IMR-90 (cell line): ENCODE data around the gene RNF141. TPM values are rescaled to one million over a fixed set of nuclear protein-coding genes. Genes with fewer than 3 reads are reported as not detected.

Source experiments
- ATAC-seq: fragments of 200-7000 bp; cut with Tn5 transposase; 2 replicates; pipeline ENCODE4 v1.9.1; 2020; ENCODE audit warnings: low read depth, mild to moderate bottlenecking, moderate library complexity
- BruUV-seq: library from RNA; stranded (reverse); fragments of 400-500 nt; replicated peaks from 2 replicates; lab custom pipeline; 2021; lab: Mats Ljungman, UMichigan
- CTCF ChIA-PET: fragments of 300-600 bp; formaldehyde crosslinking; extraction: SDS; loops from one replicate; lab custom pipeline; 2021; ENCODE audit warnings: antibody characterized with exemption; lab: Yijun Ruan, JAX
- POLR2A ChIA-PET: fragments of 300-600 bp; sonication (Branson Sonifier 250); formaldehyde crosslinking; loops from one replicate; lab custom pipeline; 2022; ENCODE audit warnings: antibody characterized with exemption; ENCODE audit not compliant: unreplicated experiment; lab: Charles Lee
- DNase-seq: peaks from one replicate; pipeline ENCODE4 v3.0.0; 2013
- H2AFZ ChIP-seq: replicated peaks from 2 replicates; pipeline ENCODE3; 2013; ENCODE audit warnings: low read length, mild to moderate bottlenecking; ENCODE audit not compliant: poor library complexity
- H2AK5ac ChIP-seq: 2 replicates; pipeline ENCODE4 v1.6.1; 2013; ENCODE audit warnings: low read depth, low read length, inconsistent platforms
- H2AK9ac ChIP-seq: replicated peaks from 2 replicates; pipeline ENCODE3; 2013; ENCODE audit warnings: mild to moderate bottlenecking, low read depth, low read length, moderate library complexity; ENCODE audit not compliant: poor library complexity
- H2BK120ac ChIP-seq: 2 replicates; pipeline ENCODE4 v1.6.1; 2013; ENCODE audit warnings: low read depth, low read length, inconsistent platforms
- H2BK15ac ChIP-seq: 3 replicates; pipeline ENCODE4 v1.6.1; 2013; ENCODE audit warnings: low read depth, low read length, inconsistent platforms
- H2BK20ac ChIP-seq: 2 replicates; pipeline ENCODE4 v1.6.1; 2013; ENCODE audit warnings: low read depth, mild to moderate bottlenecking, inconsistent platforms, low read length, moderate library complexity
- H2BK5ac ChIP-seq: 2 replicates; pipeline ENCODE4 v1.6.1; 2013; ENCODE audit warnings: mild to moderate bottlenecking, low read depth, low read length, inconsistent platforms; ENCODE audit not compliant: poor library complexity, severe bottlenecking
- H3K14ac ChIP-seq: replicated peaks from 2 replicates; pipeline ENCODE4 v1.6.1; 2013; ENCODE audit warnings: low read depth, low read length, inconsistent platforms
- H3K18ac ChIP-seq: 2 replicates; pipeline ENCODE4 v1.6.1; 2013; ENCODE audit warnings: low read depth, low read length, control low read depth
- H3K23ac ChIP-seq: 2 replicates; pipeline ENCODE4 v1.6.1; 2013; ENCODE audit warnings: low read depth, low read length, inconsistent platforms
- H3K27ac ChIP-seq: 2 replicates; pipeline ENCODE4 v1.5.1; 2013; ENCODE audit warnings: mild to moderate bottlenecking, control low read depth, low read length; ENCODE audit not compliant: insufficient read depth
- H3K27me3 ChIP-seq: 2 replicates; pipeline ENCODE4 v1.6.1; 2013; ENCODE audit warnings: low read length; ENCODE audit not compliant: control insufficient read depth, insufficient read depth
- H3K36me3 ChIP-seq: 2 replicates; pipeline ENCODE4 v1.6.1; 2013; ENCODE audit warnings: low read length, mixed read lengths; ENCODE audit not compliant: control insufficient read depth, insufficient read depth
- H3K4ac ChIP-seq: 2 replicates; pipeline ENCODE4 v1.6.1; 2013; ENCODE audit warnings: low read depth, low read length, inconsistent platforms
- H3K4me1 ChIP-seq: 2 replicates; pipeline ENCODE4 v1.6.1; 2013; ENCODE audit warnings: low read length, mixed read lengths; ENCODE audit not compliant: control insufficient read depth, insufficient read depth
- H3K4me2 ChIP-seq: 2 replicates; pipeline ENCODE4 v1.6.1; 2013; ENCODE audit warnings: low read depth, mild to moderate bottlenecking, control low read depth, low read length, moderate library complexity
- H3K4me3 ChIP-seq: 2 replicates; pipeline ENCODE4 v1.5.1; 2013; ENCODE audit warnings: low read depth, mild to moderate bottlenecking, control low read depth, low read length, moderate library complexity; ENCODE audit not compliant: insufficient read depth
- H3K56ac ChIP-seq: 2 replicates; pipeline ENCODE4 v1.6.1; 2013; ENCODE audit warnings: low read length, inconsistent platforms; ENCODE audit not compliant: insufficient read depth; ENCODE audit errors: extremely low read depth
- H3K79me1 ChIP-seq, 2 experiments: 2 replicates each; pipeline ENCODE4 v1.6.1; 2013; ENCODE audit warnings: low read length in 2 of 2, inconsistent platforms in 1 of 2, low read depth in 1 of 2
- H3K9ac ChIP-seq: 2 replicates; pipeline ENCODE4 v1.6.1; 2013; ENCODE audit warnings: low read depth, low read length, control low read depth
- H3K9me1 ChIP-seq: 2 replicates; pipeline ENCODE4 v1.6.1; 2013; ENCODE audit warnings: low read length, inconsistent platforms; ENCODE audit not compliant: insufficient read depth
- H3K9me3 ChIP-seq: 2 replicates; pipeline ENCODE4 v1.6.1; 2013; ENCODE audit warnings: low read length; ENCODE audit not compliant: control insufficient read depth, insufficient read depth
- H4K20me1 ChIP-seq: 2 replicates; pipeline ENCODE4 v1.6.1; 2013; ENCODE audit warnings: low read length, inconsistent platforms; ENCODE audit not compliant: insufficient read depth
- H4K5ac ChIP-seq: 2 replicates; pipeline ENCODE4 v1.6.1; 2013; ENCODE audit warnings: mild to moderate bottlenecking, low read depth, low read length, control low read depth
- H4K8ac ChIP-seq, 2 experiments: 2 replicates each; pipeline ENCODE4 v1.6.1; 2013; ENCODE audit warnings: low read depth in 2 of 2, low read length in 2 of 2, control low read depth in 1 of 2, inconsistent platforms in 1 of 2
- H4K91ac ChIP-seq: 2 replicates; pipeline ENCODE4 v1.6.1; 2013; ENCODE audit warnings: low read depth, low read length, inconsistent platforms; ENCODE audit not compliant: insufficient read depth
- CHD1 ChIP-seq: IDR thresholded peaks from 2 replicates; pipeline ENCODE4 v1.6.1; 2012; ENCODE audit warnings: low read depth, low read length, improper control_type of control experiment
- FOS ChIP-seq: fragments of 150-350 bp; IDR thresholded peaks from 2 replicates; pipeline ENCODE4 v1.6.1; 2016; ENCODE audit warnings: low read depth, low read length
- MAFK ChIP-seq: IDR thresholded peaks from 2 replicates; pipeline ENCODE4 v1.6.1; 2012; ENCODE audit warnings: low read depth, low read length, improper control_type of control experiment
- MAZ ChIP-seq: IDR thresholded peaks from 2 replicates; pipeline ENCODE4 v1.6.1; 2012; ENCODE audit warnings: low read depth, mild to moderate bottlenecking, low read length, improper control_type of control experiment, moderate library complexity, borderline replicate concordance
- POLR2A ChIP-seq: IDR thresholded peaks from 2 replicates; pipeline ENCODE4 v1.6.1; 2012; ENCODE audit warnings: mild to moderate bottlenecking, low read depth, low read length
- RAD21 ChIP-seq: IDR thresholded peaks from 2 replicates; pipeline ENCODE4 v1.6.1; 2012; ENCODE audit warnings: low read length, improper control_type of control experiment
- RFX5 ChIP-seq: IDR thresholded peaks from 2 replicates; pipeline ENCODE4 v1.8.0; 2012; ENCODE audit warnings: low read depth, mild to moderate bottlenecking, low read length, moderate library complexity
- SMC3 ChIP-seq: fragments of 150-350 bp; IDR thresholded peaks from 2 replicates; pipeline ENCODE4 v1.6.1; 2016; ENCODE audit warnings: low read depth, mild to moderate bottlenecking, antibody characterized with exemption, low read length, moderate library complexity
- WGBS, 2 experiments: methylation state at CpG; one replicate each; pipeline versions ENCODE4 v1.1.5 to v1.1.7; 2013; ENCODE audit warnings: missing lambda C conversion rate in 2 of 2; ENCODE audit not compliant: insufficient read length in 1 of 2; ENCODE audit errors: extremely low coverage in 2 of 2; 5-methylcytosine and 5-hydroxymethylcytosine counted together
- dilution Hi-C: fragments of 300-500 bp; cut with HindIII; formaldehyde crosslinking; loops from one replicate; pipeline ENCODE4 v1.14.3; 2018; ENCODE audit warnings: low sequenced_read_pairs; ENCODE audit not compliant: unreplicated experiment
- in situ Hi-C: fragments of 300-500 bp; cut with MboI; formaldehyde crosslinking; loops from 3 replicates; pipeline ENCODE4 v1.14.3; 2019; ENCODE audit warnings: low sequenced_read_pairs, inconsistent platforms, mixed read lengths
- intact Hi-C: fragments of 100-400 bp; cut with micrococcal nuclease; formaldehyde crosslinking; loops from 2 replicates; pipeline ENCODE4 v1.10.0; 2022
- polyA plus RNA-seq, 3 experiments: library from polyadenylated mRNA; depleted of rRNA; stranded (reverse); fragments of >200 nt; gene quantifications; 2 replicates each; pipeline ENCODE4 v1.2.3, GENCODE V29; 2012; ENCODE audit warnings: low replicate concordance in 1 of 3
- total RNA-seq: library from RNA; depleted of rRNA; stranded (reverse); fragments of >200 nt; gene quantifications from 2 replicates; pipeline ENCODE4 v1.2.3, GENCODE V29; 2012
- TF ChIP-seq, protein P1 (sequence below): fragments of 150-350 bp; IDR thresholded peaks from 2 replicates; pipeline ENCODE4 v1.6.1; 2017; ENCODE audit warnings: mild to moderate bottlenecking, antibody characterized with exemption, low read length, low read depth
- TF ChIP-seq, protein P2 (sequence below): fragments of 150-350 bp; IDR thresholded peaks from 2 replicates; pipeline ENCODE4 v1.6.1; 2016; ENCODE audit warnings: low read depth, mild to moderate bottlenecking, low read length, moderate library complexity, borderline replicate concordance
- TF ChIP-seq, protein P3 (sequence below): conservative IDR thresholded peaks from 2 replicates; pipeline ENCODE4 v1.5.1; 2012; ENCODE audit warnings: mild to moderate bottlenecking, low read depth, low read length, improper control_type of control experiment

RNF141 gene
- total and polyA plus RNA-seq, 2 of the 4 experiments (the other 2 are of a cell fraction), result 13.8 to 18.6 TPM

DNA sequence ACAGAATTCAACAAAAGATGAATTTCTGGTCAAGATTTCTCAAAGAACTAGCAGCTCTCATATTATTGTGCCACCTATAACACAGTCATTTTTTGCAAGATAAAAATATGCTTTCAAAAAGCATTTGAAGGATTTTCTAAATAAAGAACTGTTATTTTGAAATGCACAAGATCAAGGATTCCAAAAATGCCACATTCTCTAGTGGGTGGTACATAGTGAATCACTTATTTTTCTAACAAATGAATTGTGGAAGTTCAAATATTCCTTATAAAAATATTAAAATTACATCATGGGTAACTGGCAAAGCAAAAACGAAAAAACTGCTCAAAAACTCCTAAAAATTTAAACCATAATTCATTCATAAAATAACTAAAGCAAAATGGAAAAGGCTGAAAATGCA, 2.1 kb downstream of the RNF141 start:
- Histone ChIP-seq H3K27ac (no peak overlapping the region), H3K4me3 (no peak overlapping the region), H2AFZ (no peak overlapping the region), H2BK20ac (no peak overlapping the region), H3K36me3 (no peaks in the 10 kb centered on the region), H3K27me3 (no peaks in the 10 kb centered on the region), H3K79me1 (peaks cover 23 to 43% of the 10 kb centered on the region in 2 experiments), H3K9ac (no peak overlapping the region), H3K9me1 (peaks cover 7% of the 10 kb centered on the region), H2BK15ac (no peak overlapping the region), H3K4me2 (no peak overlapping the region; the same call in 1 of the 2 replicates), H3K4me1 (peaks cover 2% of the 10 kb centered on the region), H3K18ac (no peak overlapping the region), H4K91ac (no peak overlapping the region), H3K56ac (no peak overlapping the region), H4K8ac (no peak overlapping the region), H4K20me1 (no peaks in the 10 kb centered on the region; the same call in 1 of the 2 replicates), H2AK9ac (no peak overlapping the region), H3K4ac (no peak overlapping the region), H4K5ac (no peak overlapping the region), H3K9me3 (no peaks in the 10 kb centered on the region), H3K14ac (no peak overlapping the region), H2AK5ac (no peak overlapping the region), H2BK120ac (no peak overlapping the region), H3K23ac (no peak overlapping the region), H2BK5ac (no peak overlapping the region)
- no TSS peak for BruUV-seq
- POLR2A ChIA-PET, result no interaction called here
- in situ Hi-C loops (no loop called here), intact Hi-C loops (no loop called here), dilution Hi-C loops (no loop called here)
- WGBS, 2 experiments, result no CpG with 5 or more reads among the region's 1 CpG
- TF ChIP-seq, protein P1, sequence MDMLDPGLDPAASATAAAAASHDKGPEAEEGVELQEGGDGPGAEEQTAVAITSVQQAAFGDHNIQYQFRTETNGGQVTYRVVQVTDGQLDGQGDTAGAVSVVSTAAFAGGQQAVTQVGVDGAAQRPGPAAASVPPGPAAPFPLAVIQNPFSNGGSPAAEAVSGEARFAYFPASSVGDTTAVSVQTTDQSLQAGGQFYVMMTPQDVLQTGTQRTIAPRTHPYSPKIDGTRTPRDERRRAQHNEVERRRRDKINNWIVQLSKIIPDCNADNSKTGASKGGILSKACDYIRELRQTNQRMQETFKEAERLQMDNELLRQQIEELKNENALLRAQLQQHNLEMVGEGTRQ, result no peak
- no peak for TF ChIP-seq MAFK
- TF ChIP-seq RFX5, result no peak
- TF ChIP-seq, protein P2, sequence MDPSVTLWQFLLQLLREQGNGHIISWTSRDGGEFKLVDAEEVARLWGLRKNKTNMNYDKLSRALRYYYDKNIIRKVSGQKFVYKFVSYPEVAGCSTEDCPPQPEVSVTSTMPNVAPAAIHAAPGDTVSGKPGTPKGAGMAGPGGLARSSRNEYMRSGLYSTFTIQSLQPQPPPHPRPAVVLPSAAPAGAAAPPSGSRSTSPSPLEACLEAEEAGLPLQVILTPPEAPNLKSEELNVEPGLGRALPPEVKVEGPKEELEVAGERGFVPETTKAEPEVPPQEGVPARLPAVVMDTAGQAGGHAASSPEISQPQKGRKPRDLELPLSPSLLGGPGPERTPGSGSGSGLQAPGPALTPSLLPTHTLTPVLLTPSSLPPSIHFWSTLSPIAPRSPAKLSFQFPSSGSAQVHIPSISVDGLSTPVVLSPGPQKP, result no peak
- no peak for TF ChIP-seq RAD21
- TF ChIP-seq, protein P3, sequence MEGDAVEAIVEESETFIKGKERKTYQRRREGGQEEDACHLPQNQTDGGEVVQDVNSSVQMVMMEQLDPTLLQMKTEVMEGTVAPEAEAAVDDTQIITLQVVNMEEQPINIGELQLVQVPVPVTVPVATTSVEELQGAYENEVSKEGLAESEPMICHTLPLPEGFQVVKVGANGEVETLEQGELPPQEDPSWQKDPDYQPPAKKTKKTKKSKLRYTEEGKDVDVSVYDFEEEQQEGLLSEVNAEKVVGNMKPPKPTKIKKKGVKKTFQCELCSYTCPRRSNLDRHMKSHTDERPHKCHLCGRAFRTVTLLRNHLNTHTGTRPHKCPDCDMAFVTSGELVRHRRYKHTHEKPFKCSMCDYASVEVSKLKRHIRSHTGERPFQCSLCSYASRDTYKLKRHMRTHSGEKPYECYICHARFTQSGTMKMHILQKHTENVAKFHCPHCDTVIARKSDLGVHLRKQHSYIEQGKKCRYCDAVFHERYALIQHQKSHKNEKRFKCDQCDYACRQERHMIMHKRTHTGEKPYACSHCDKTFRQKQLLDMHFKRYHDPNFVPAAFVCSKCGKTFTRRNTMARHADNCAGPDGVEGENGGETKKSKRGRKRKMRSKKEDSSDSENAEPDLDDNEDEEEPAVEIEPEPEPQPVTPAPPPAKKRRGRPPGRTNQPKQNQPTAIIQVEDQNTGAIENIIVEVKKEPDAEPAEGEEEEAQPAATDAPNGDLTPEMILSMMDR, result no peak
- TF ChIP-seq POLR2A, result no peak
- TF ChIP-seq MAZ, result no peak
- no peak for TF ChIP-seq CHD1
- TF ChIP-seq FOS, result no peak
- no peak for TF ChIP-seq SMC3
- CTCF ChIA-PET, result interaction anchor here (0.6 kb wide), 1 partner anchor 305 kb away, joined by 3 read pairs; no protein-coding TSS in a partner anchor
- no peak for DNase-seq
- ATAC-seq, result no peak
